Neural cell (in vitro differentiated cells): ENCODE measurements around the gene MCFD2. TPM values are rescaled to one million over a fixed set of nuclear protein-coding genes. Genes with fewer than 3 reads are reported as not detected.

Source experiments
- H2AFZ ChIP-seq: fragments of 200-600, 300-800 bp; sonication (generic), shearing (Covaris generic); 2 replicates; pipeline ENCODE4 v1.6.0; 2014; ENCODE audit warnings: low read depth, mild to moderate bottlenecking, antibody characterized with exemption, low read length, moderate library complexity
- H3F3A ChIP-seq: fragments of 200-600 bp; shearing (Covaris generic); 2 replicates; pipeline ENCODE4 v1.6.1; 2016; ENCODE audit warnings: mild to moderate bottlenecking, moderate library complexity, mixed read lengths, antibody characterized with exemption, low read length; ENCODE audit not compliant: insufficient read depth, poor library complexity, severe bottlenecking
- H3K27ac ChIP-seq: fragments of 200-600, 300-800 bp; sonication (generic), shearing (Covaris generic); 2 replicates; pipeline ENCODE4 v1.5.1; 2014; ENCODE audit warnings: mild to moderate bottlenecking, low read length, moderate library complexity
- H3K27me3 ChIP-seq: fragments of 300-800, 200-600 bp; sonication (generic), shearing (Covaris generic); 2 replicates; pipeline ENCODE4 v1.6.0; 2014; ENCODE audit warnings: mild to moderate bottlenecking, low read depth, low read length, moderate library complexity; ENCODE audit not compliant: insufficient read depth
- H3K36me3 ChIP-seq: fragments of 300-800, 200-600 bp; sonication (generic), shearing (Covaris generic); 2 replicates; pipeline ENCODE4 v1.5.1; 2014; ENCODE audit warnings: mild to moderate bottlenecking, antibody characterized with exemption, low read length, moderate library complexity; ENCODE audit not compliant: insufficient read depth
- H3K4me2 ChIP-seq: fragments of 300-800, 200-600 bp; sonication (generic), shearing (Covaris generic); 2 replicates; pipeline ENCODE4 v1.6.0; 2014; ENCODE audit warnings: mild to moderate bottlenecking, low read length
- H3K4me3 ChIP-seq: fragments of 300-800, 200-600 bp; sonication (generic), shearing (Covaris generic); 2 replicates; pipeline ENCODE4 v1.5.1; 2014; ENCODE audit warnings: mild to moderate bottlenecking, low read length, moderate library complexity
- H3K79me2 ChIP-seq: fragments of 200-600 bp; shearing (Covaris generic); replicated peaks from 2 replicates; pipeline ENCODE4 v1.6.0; 2014; ENCODE audit warnings: mild to moderate bottlenecking, low read length, moderate library complexity; ENCODE audit not compliant: insufficient read depth
- H3K9ac ChIP-seq: fragments of 300-800, 200-600 bp; sonication (generic), shearing (Covaris generic); 2 replicates; pipeline ENCODE4 v1.6.1; 2016; ENCODE audit warnings: mild to moderate bottlenecking, low read length, mixed read lengths
- H3K9me2 ChIP-seq: fragments of 200-600 bp; shearing (Covaris generic); 2 replicates; pipeline ENCODE4 v1.6.1; 2016; ENCODE audit warnings: mild to moderate bottlenecking, low read length, mixed read lengths; ENCODE audit not compliant: insufficient read depth
- H3K9me3 ChIP-seq: fragments of 200-600, 300-800 bp; sonication (generic), shearing (Covaris generic); 2 replicates; pipeline ENCODE4 v1.6.1; 2016; ENCODE audit warnings: mild to moderate bottlenecking, mixed run types, low read length, moderate library complexity, mixed read lengths
- H4K20me1 ChIP-seq: fragments of 200-600 bp; shearing (Covaris generic); 2 replicates; pipeline ENCODE4 v1.6.1; 2016; ENCODE audit warnings: mild to moderate bottlenecking, mixed run types; ENCODE audit not compliant: insufficient read depth
- CTCF ChIP-seq: fragments of 450-650 bp; IDR thresholded peaks from 2 replicates; pipeline ENCODE4 v1.5.1; 2014; ENCODE audit warnings: antibody characterized with exemption, mild to moderate bottlenecking, moderate library complexity; ENCODE audit not compliant: poor library complexity, severe bottlenecking
- EP300 ChIP-seq: fragments of 450-650 bp; conservative IDR thresholded peaks from 2 replicates; pipeline ENCODE4 v1.6.1; 2014; ENCODE audit warnings: antibody characterized with exemption, mild to moderate bottlenecking, moderate library complexity; ENCODE audit not compliant: poor library complexity, severe bottlenecking
- EZH2 ChIP-seq: fragments of 200-600, 300-800 bp; shearing (Covaris generic), sonication (generic); IDR thresholded peaks from 2 replicates; pipeline ENCODE4 v1.6.1; 2014; ENCODE audit warnings: antibody characterized with exemption, low read length, borderline replicate concordance, mild to moderate bottlenecking; ENCODE audit not compliant: insufficient read depth, poor library complexity, severe bottlenecking
- MXI1 ChIP-seq: fragments of 450-650 bp; conservative IDR thresholded peaks from 2 replicates; pipeline ENCODE4 v1.6.1; 2014; ENCODE audit warnings: antibody characterized with exemption, mild to moderate bottlenecking; ENCODE audit not compliant: poor library complexity, severe bottlenecking
- POLR2AphosphoS5 ChIP-seq: IDR thresholded peaks from 2 replicates; pipeline ENCODE4 v1.6.1; 2012
- RAD21 ChIP-seq: fragments of 450-650 bp; conservative IDR thresholded peaks from 2 replicates; pipeline ENCODE4 v1.6.1; 2014; ENCODE audit warnings: antibody characterized with exemption, mild to moderate bottlenecking, moderate library complexity
- SMC3 ChIP-seq: fragments of 450-650 bp; conservative IDR thresholded peaks from 2 replicates; pipeline ENCODE4 v1.6.1; 2014; ENCODE audit warnings: antibody characterized with exemption, mild to moderate bottlenecking, moderate library complexity; ENCODE audit not compliant: poor library complexity
- TAF1 ChIP-seq: IDR thresholded peaks from 2 replicates; pipeline ENCODE4 v1.6.1; 2012; ENCODE audit warnings: low read depth
- polyA plus RNA-seq: library from polyadenylated mRNA; depleted of rRNA; stranded (reverse); fragments of >200 nt; gene quantifications from 2 replicates; pipeline ENCODE4 v1.2.3, GENCODE V29; 2014
- TF ChIP-seq, protein P1 (sequence below): IDR thresholded peaks from 2 replicates; pipeline ENCODE4 v1.6.1; 2012; ENCODE audit warnings: borderline replicate concordance

Gene MCFD2
- polyA plus RNA-seq, 1 donor from 2014 or later: 78.8 TPM

- Histone ChIP-seq H3K36me3 (no peaks in the 10 kb centered on the region), H3K4me2 (no peak overlapping the region), H3K9ac (no peak overlapping the region), H3K27me3 (no peaks in the 10 kb centered on the region), H3K9me2 (no peaks in the 10 kb centered on the region), H3K79me2 (no peaks in the 10 kb centered on the region), H4K20me1 (no peaks in the 10 kb centered on the region), H3K27ac (no peak overlapping the region), H3K4me3 (no peak overlapping the region), H3F3A (no peaks in the 10 kb centered on the region), H2AFZ (no peak overlapping the region), H3K9me3 (no peaks in the 10 kb centered on the region)
- TF ChIP-seq TAF1: no peak
- TF ChIP-seq CTCF: no peak
- no peak for TF ChIP-seq EP300
- no peak for TF ChIP-seq MXI1
- TF ChIP-seq POLR2AphosphoS5: no peak
- no peak for TF ChIP-seq SMC3
- TF ChIP-seq, protein P1, sequence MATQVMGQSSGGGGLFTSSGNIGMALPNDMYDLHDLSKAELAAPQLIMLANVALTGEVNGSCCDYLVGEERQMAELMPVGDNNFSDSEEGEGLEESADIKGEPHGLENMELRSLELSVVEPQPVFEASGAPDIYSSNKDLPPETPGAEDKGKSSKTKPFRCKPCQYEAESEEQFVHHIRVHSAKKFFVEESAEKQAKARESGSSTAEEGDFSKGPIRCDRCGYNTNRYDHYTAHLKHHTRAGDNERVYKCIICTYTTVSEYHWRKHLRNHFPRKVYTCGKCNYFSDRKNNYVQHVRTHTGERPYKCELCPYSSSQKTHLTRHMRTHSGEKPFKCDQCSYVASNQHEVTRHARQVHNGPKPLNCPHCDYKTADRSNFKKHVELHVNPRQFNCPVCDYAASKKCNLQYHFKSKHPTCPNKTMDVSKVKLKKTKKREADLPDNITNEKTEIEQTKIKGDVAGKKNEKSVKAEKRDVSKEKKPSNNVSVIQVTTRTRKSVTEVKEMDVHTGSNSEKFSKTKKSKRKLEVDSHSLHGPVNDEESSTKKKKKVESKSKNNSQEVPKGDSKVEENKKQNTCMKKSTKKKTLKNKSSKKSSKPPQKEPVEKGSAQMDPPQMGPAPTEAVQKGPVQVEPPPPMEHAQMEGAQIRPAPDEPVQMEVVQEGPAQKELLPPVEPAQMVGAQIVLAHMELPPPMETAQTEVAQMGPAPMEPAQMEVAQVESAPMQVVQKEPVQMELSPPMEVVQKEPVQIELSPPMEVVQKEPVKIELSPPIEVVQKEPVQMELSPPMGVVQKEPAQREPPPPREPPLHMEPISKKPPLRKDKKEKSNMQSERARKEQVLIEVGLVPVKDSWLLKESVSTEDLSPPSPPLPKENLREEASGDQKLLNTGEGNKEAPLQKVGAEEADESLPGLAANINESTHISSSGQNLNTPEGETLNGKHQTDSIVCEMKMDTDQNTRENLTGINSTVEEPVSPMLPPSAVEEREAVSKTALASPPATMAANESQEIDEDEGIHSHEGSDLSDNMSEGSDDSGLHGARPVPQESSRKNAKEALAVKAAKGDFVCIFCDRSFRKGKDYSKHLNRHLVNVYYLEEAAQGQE: no peak
- TF ChIP-seq RAD21: no peak
- TF ChIP-seq EZH2: no peak
These were observed 56.9 kb downstream of the MCFD2 start for GRCh38 chr2:46858702-46859090.

- H3F3A ChIP-seq: no peaks in the 10 kb centered on the region
- H3K27ac ChIP-seq: no peak overlapping the region
- H3K9me2 ChIP-seq: no peaks in the 10 kb centered on the region
- H3K9me3 ChIP-seq: no peaks in the 10 kb centered on the region
- H3K36me3 ChIP-seq: no peaks in the 10 kb centered on the region
- H3K4me3 ChIP-seq: no peak overlapping the region
- H3K27me3 ChIP-seq: no peaks in the 10 kb centered on the region
- H3K9ac ChIP-seq: no peak overlapping the region
- H2AFZ ChIP-seq: no peak overlapping the region
- no peak overlapping the region for H3K4me2 ChIP-seq
- H3K79me2 ChIP-seq: no peaks in the 10 kb centered on the region
- no peaks in the 10 kb centered on the region for H4K20me1 ChIP-seq
- TF ChIP-seq RAD21 (no peak), POLR2AphosphoS5 (no peak), TAF1 (no peak), MXI1 (no peak), SMC3 (no peak), EP300 (no peak), EZH2 (no peak), CTCF (no peak)
- TF ChIP-seq, protein P1: no peak
These were observed 57.5 kb downstream of the MCFD2 start for GRCh38 chr2:46857871-46858701.
